Mesendoderm (in vitro differentiated cells): ENCODE results near the gene DENND4B.

Source experiments
- DNase-seq: peaks from one replicate; pipeline ENCODE4 v3.0.0; 2013
- H2AK5ac ChIP-seq: 2 replicates; pipeline ENCODE4 v1.6.1; 2013; ENCODE audit warnings: low read length, inconsistent platforms
- H2BK120ac ChIP-seq: 2 replicates; pipeline ENCODE4 v1.6.1; 2013; ENCODE audit warnings: low read depth, mild to moderate bottlenecking, low read length, moderate library complexity, mixed read lengths
- H2BK15ac ChIP-seq: replicated peaks from 2 replicates; pipeline ENCODE4 v1.6.1; 2013; ENCODE audit warnings: low read depth, mild to moderate bottlenecking, moderate library complexity
- H2BK5ac ChIP-seq: 2 replicates; pipeline ENCODE4 v1.6.1; 2013; ENCODE audit warnings: low read length, inconsistent platforms
- H3K18ac ChIP-seq: 2 replicates; pipeline ENCODE4 v1.6.1; 2013; ENCODE audit warnings: mild to moderate bottlenecking, low read length, mixed read lengths
- H3K23ac ChIP-seq: one replicate; pipeline ENCODE4 v1.6.1; 2013; ENCODE audit warnings: low read length
- H3K27ac ChIP-seq: 2 replicates; pipeline ENCODE4 v1.5.1; 2013; ENCODE audit warnings: low read depth, mild to moderate bottlenecking, inconsistent platforms, low read length, moderate library complexity
- H3K27me3 ChIP-seq: 2 replicates; pipeline ENCODE4 v1.6.1; 2013; ENCODE audit warnings: low read length, control low read depth, mild to moderate bottlenecking, inconsistent platforms; ENCODE audit not compliant: insufficient read depth, poor library complexity
- H3K36me3 ChIP-seq: 2 replicates; pipeline ENCODE4 v1.6.1; 2013; ENCODE audit warnings: low read length, inconsistent platforms; ENCODE audit not compliant: control insufficient read depth, insufficient read depth
- H3K4ac ChIP-seq: one replicate; pipeline ENCODE4 v1.6.1; 2013; ENCODE audit warnings: low read depth, mild to moderate bottlenecking, low read length, moderate library complexity
- H3K4me1 ChIP-seq: 2 replicates; pipeline ENCODE4 v1.6.1; 2013; ENCODE audit warnings: low read depth, low read length, inconsistent platforms; ENCODE audit not compliant: control insufficient read depth
- H3K4me2 ChIP-seq: 2 replicates; pipeline ENCODE4 v1.6.1; 2013; ENCODE audit warnings: low read length
- H3K4me3 ChIP-seq: 2 replicates; pipeline ENCODE4 v1.5.1; 2013; ENCODE audit warnings: mild to moderate bottlenecking, low read length
- H3K56ac ChIP-seq: one replicate; pipeline ENCODE4 v1.6.1; 2013; ENCODE audit warnings: low read length
- H3K79me1 ChIP-seq: 2 replicates; pipeline ENCODE4 v1.6.1; 2013; ENCODE audit warnings: low read length, inconsistent platforms
- H3K79me2 ChIP-seq: 2 replicates; pipeline ENCODE4 v1.6.1; 2013; ENCODE audit warnings: mild to moderate bottlenecking, low read length; ENCODE audit not compliant: control insufficient read depth, insufficient read depth
- H3K9ac ChIP-seq: 2 replicates; pipeline ENCODE4 v1.6.1; 2013; ENCODE audit warnings: low read length, inconsistent platforms
- H4K5ac ChIP-seq: one replicate; pipeline ENCODE4 v1.6.1; 2013; ENCODE audit warnings: low read length
- H4K8ac ChIP-seq: one replicate; pipeline ENCODE4 v1.6.1; 2013; ENCODE audit warnings: low read depth, mild to moderate bottlenecking, control low read depth, low read length, moderate library complexity
- WGBS: extraction: QIAGEN DNeasy Blood & Tissue Kit; methylation state at CpG from one replicate; pipeline ENCODE4 v1.1.7; 2013; ENCODE audit warnings: low lambda C conversion rate, missing lambda C conversion rate; ENCODE audit not compliant: insufficient coverage; ENCODE audit errors: extremely low coverage; 5-methylcytosine and 5-hydroxymethylcytosine counted together

DENND4B gene

DNA sequence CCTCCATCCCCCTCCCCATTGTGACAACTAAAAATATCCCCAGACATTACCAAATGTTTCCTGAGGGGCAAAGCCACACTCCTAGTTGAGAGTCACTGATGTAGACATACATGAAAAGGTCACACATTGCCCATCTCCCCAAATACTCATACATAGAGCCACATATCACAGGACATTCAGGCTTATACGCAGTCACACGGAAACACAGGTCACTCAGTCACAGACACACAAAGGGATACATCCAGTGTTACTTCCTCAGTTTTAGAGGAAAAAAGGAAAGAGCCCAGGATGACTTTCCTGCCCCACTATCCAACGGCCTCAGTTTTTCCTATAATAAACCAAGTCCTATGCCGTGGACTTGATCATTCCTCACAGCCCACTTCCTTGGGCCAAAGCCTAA is 14.9 kb upstream of the DENND4B start:
- H3K4me1 ChIP-seq: peaks cover 11% of the 10 kb centered on the region
- H3K27ac ChIP-seq: no peak overlapping the region
- no peak overlapping the region for H2BK120ac ChIP-seq
- H4K8ac ChIP-seq: no peak overlapping the region
- no peak overlapping the region for H3K4ac ChIP-seq
- no peak overlapping the region for H2BK15ac ChIP-seq
- peaks cover 7% of the 10 kb centered on the region for H3K36me3 ChIP-seq
- H2AK5ac ChIP-seq: no peak overlapping the region
- H4K5ac ChIP-seq: no peak overlapping the region
- H3K79me1 ChIP-seq: peaks cover 19% of the 10 kb centered on the region
- H3K79me2 ChIP-seq: peaks cover 44% of the 10 kb centered on the region
- H3K23ac ChIP-seq: no peak overlapping the region
- no peak for DNase-seq
- no peak overlapping the region for H3K18ac ChIP-seq
- H3K27me3 ChIP-seq: no peaks in the 10 kb centered on the region
- no peak overlapping the region for H2BK5ac ChIP-seq
- peak overlapping the region; percentile 98 for H3K9ac ChIP-seq
- no CpG with 5 or more reads among the region's 4 CpGs for WGBS
- H3K4me2 ChIP-seq: peak overlapping the region; percentile 87
- peak overlapping the region; percentile 97 for H3K56ac ChIP-seq
- H3K4me3 ChIP-seq: peak overlapping the region; percentile 88

DNA sequence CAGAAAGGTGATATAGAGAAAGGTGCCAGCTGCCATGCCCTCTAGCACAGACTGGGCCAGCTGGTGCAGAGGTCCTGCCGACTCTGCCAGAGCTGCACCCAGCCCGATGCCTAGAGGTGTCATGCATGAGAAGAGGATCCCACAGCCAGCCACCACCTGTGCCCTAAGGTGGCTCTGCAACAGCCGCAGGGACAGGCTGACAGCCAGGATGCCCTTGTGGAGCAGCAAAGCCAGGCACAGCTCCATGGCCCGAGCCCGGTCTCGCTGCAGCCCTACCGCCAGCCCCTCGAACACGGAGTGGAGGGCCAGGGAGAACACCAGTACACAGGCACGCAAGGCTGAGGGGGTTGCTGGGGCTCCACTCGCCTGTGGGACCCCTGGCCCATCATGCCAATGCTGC is 13.7 kb upstream of the DENND4B start:
- no peak overlapping the region for H4K5ac ChIP-seq
- peaks cover 55% of the 10 kb centered on the region for H3K79me2 ChIP-seq
- WGBS: no CpG with 5 or more reads among the region's 11 CpGs
- H3K56ac ChIP-seq: no peak overlapping the region
- no peak overlapping the region for H3K27ac ChIP-seq
- H3K4me1 ChIP-seq: peaks cover 9% of the 10 kb centered on the region
- H3K18ac ChIP-seq: no peak overlapping the region
- no peak overlapping the region for H3K4me3 ChIP-seq
- H2BK5ac ChIP-seq: no peak overlapping the region
- H3K4ac ChIP-seq: no peak overlapping the region
- H2BK120ac ChIP-seq: no peak overlapping the region
- H3K4me2 ChIP-seq: no peak overlapping the region
- H2AK5ac ChIP-seq: no peak overlapping the region
- peaks cover 7% of the 10 kb centered on the region for H3K36me3 ChIP-seq
- no peaks in the 10 kb centered on the region for H3K27me3 ChIP-seq
- no peak overlapping the region for H4K8ac ChIP-seq
- H3K79me1 ChIP-seq: peaks cover 24% of the 10 kb centered on the region
- no peak overlapping the region for H3K9ac ChIP-seq
- no peak for DNase-seq
- H3K23ac ChIP-seq: no peak overlapping the region
- no peak overlapping the region for H2BK15ac ChIP-seq

DNA sequence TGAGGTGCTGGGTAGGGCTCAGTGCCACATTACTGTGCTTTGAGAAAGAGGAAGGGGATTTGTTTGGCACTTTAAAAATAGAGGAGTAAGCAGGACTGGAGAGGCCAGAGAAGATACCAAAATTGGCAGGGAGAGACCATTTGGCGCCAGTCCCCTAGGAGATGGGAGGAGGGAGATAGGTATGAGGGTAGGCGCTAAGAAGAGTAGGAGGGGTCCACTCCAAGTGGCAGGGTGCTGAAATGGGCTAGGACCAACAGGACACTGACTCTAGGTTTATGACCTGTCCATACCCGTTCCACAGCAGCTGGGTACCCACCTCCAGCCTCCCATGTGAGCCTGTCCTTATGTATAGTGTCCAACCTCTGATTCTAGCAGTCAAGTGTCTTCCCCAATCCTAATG is 12.9 kb upstream of the DENND4B start:
- Histone ChIP-seq H2AK5ac (no peak overlapping the region), H2BK5ac (no peak overlapping the region), H3K56ac (no peak overlapping the region), H3K4me3 (no peak overlapping the region), H3K27me3 (no peaks in the 10 kb centered on the region), H4K5ac (no peak overlapping the region), H3K27ac (no peak overlapping the region), H3K4ac (no peak overlapping the region), H3K18ac (no peak overlapping the region), H3K79me1 (peaks cover 29% of the 10 kb centered on the region), H3K4me2 (no peak overlapping the region), H4K8ac (no peak overlapping the region), H3K9ac (no peak overlapping the region), H3K23ac (no peak overlapping the region), H3K36me3 (peaks cover 7% of the 10 kb centered on the region), H2BK15ac (no peak overlapping the region), H3K79me2 (peaks cover 61% of the 10 kb centered on the region), H3K4me1 (peaks cover 9% of the 10 kb centered on the region), H2BK120ac (no peak overlapping the region)
- DNase-seq: peak; percentile 38
- no CpG with 5 or more reads among the region's 3 CpGs for WGBS

- Histone ChIP-seq H2AK5ac (no peak overlapping the region), H2BK120ac (no peak overlapping the region), H3K4me2 (no peak overlapping the region), H3K27me3 (no peaks in the 10 kb centered on the region), H3K9ac (no peak overlapping the region), H3K36me3 (peaks cover 7% of the 10 kb centered on the region), H2BK15ac (no peak overlapping the region), H3K18ac (no peak overlapping the region), H3K4me1 (peaks cover 9% of the 10 kb centered on the region), H4K5ac (no peak overlapping the region), H4K8ac (no peak overlapping the region), H3K79me1 (peaks cover 32% of the 10 kb centered on the region), H3K56ac (no peak overlapping the region), H3K79me2 (peaks cover 65% of the 10 kb centered on the region), H3K4ac (no peak overlapping the region), H3K27ac (no peak overlapping the region), H2BK5ac (no peak overlapping the region), H3K23ac (no peak overlapping the region), H3K4me3 (no peak overlapping the region)
- WGBS: no CpG with 5 or more reads among the region's 4 CpGs
- no peak for DNase-seq
These were observed 12.4 kb upstream of the DENND4B start for GRCh38 chr1:153958961-153959260.

- Histone ChIP-seq H3K36me3 (peaks cover 8% of the 10 kb centered on the region), H3K9ac (peak within 1 kb of the TSS; percentile 88), H3K56ac (peak within 1 kb of the TSS; percentile 96), H2BK15ac (no peak within 1 kb of the TSS), H2BK120ac (no peak within 1 kb of the TSS), H3K4me3 (peak within 1 kb of the TSS; percentile 95), H3K4me1 (peaks cover 9% of the 10 kb centered on the region), H3K18ac (peak within 1 kb of the TSS; percentile 64), H4K8ac (no peak within 1 kb of the TSS), H3K4me2 (peak within 1 kb of the TSS; percentile 90), H2AK5ac (no peak within 1 kb of the TSS), H4K5ac (no peak within 1 kb of the TSS), H3K23ac (peak within 1 kb of the TSS; percentile 7), H3K4ac (peak within 1 kb of the TSS; percentile 44), H3K79me2 (peaks cover 68% of the 10 kb centered on the region), H3K27ac (peak within 1 kb of the TSS; percentile 80), H3K27me3 (no peaks in the 10 kb centered on the region), H2BK5ac (no peak within 1 kb of the TSS), H3K79me1 (peaks cover 38% of the 10 kb centered on the region)
- DNase-seq: peak; percentile 100
- WGBS: no CpG with 5 or more reads among the region's 75 CpGs
These were observed 11.8 kb upstream of the DENND4B start, which contains the start of gene CRTC2 for GRCh38 chr1:153958111-153958960. TSS of gene CRTC2 (minus strand) at chr1:153958612. CDS start at chr1:153958497, 115 bp downstream.
